HG02970 (cell line): ENCODE measurements around the gene SYT13.
"Not testable (repeated sequence)": the region's sequence is repeated elsewhere in the genome, so short reads cannot be mapped to it uniquely, and the experiment has no call there.

Experiments
- ATAC-seq: cut with Tn5 transposase; IDR thresholded peaks from one replicate; pipeline ENCODE4 v1.9.1; 2021; ENCODE audit warnings: mild to moderate bottlenecking, moderate library complexity, moderate number of reproducible peaks; ENCODE audit not compliant: unreplicated experiment, low FRiP score

SYT13 gene

GRCh38 chr11:45314900-45315299 lies 28.8 kb upstream of the SYT13 start:
- no peak for ATAC-seq

GRCh38 chr11:45313171-45313865 lies 27.2 kb upstream of the SYT13 start:
- ATAC-seq: no peak

- no peak for ATAC-seq
These were observed 19.9 kb upstream of the SYT13 start for GRCh38 chr11:45305874-45306623.

- no peak for ATAC-seq
These were observed 18.8 kb upstream of the SYT13 start for GRCh38 chr11:45304992-45305335.

- ATAC-seq: no peak
These were observed 18.2 kb upstream of the SYT13 start for GRCh38 chr11:45304111-45304991.

- no peak for ATAC-seq
These were observed 17.2 kb upstream of the SYT13 start for GRCh38 chr11:45303316-45303715.

- no peak for ATAC-seq
These were observed 15.6 kb upstream of the SYT13 start for GRCh38 chr11:45301537-45302246.

GRCh38 chr11:45300715-45301114 lies 14.6 kb upstream of the SYT13 start:
- ATAC-seq: no peak

- ATAC-seq: no peak
These were observed 12.6 kb upstream of the SYT13 start for GRCh38 chr11:45298718-45299117.

GRCh38 chr11:45296075-45296474 lies 9.9 kb upstream of the SYT13 start:
- ATAC-seq: no peak

GRCh38 chr11:45294499-45294898 lies 8.4 kb upstream of the SYT13 start:
- ATAC-seq: no peak

- not testable (repeated sequence) for ATAC-seq
These were observed 7.5 kb upstream of the SYT13 start for GRCh38 chr11:45293566-45294192.

- ATAC-seq: no peak
These were observed 4.4 kb upstream of the SYT13 start for GRCh38 chr11:45290586-45290985.

- ATAC-seq: no peak
These were observed 3.2 kb upstream of the SYT13 start for GRCh38 chr11:45289369-45289768.

- no peak for ATAC-seq
These were observed 2.2 kb upstream of the SYT13 start for GRCh38 chr11:45288339-45288738.

GRCh38 chr11:45287316-45287903 lies 1.3 kb upstream of the SYT13 start:
- no peak for ATAC-seq

- ATAC-seq: no peak
These were observed 802 bp downstream of the SYT13 start for GRCh38 chr11:45285250-45285828.

GRCh38 chr11:45282081-45282480 lies 4.1 kb downstream of the SYT13 start:
- no peak for ATAC-seq

- ATAC-seq: no peak
These were observed 5.7 kb downstream of the SYT13 start for GRCh38 chr11:45280449-45280848.
